ELF-1 (cell line): Measurements from ENCODE around the gene TNNC1.

Experiments
- DNase-seq: peaks from one replicate; pipeline ENCODE4 v3.0.0-alpha.2; 2016; ENCODE audit warnings: low read depth, low spot score

Gene TNNC1

GRCh38 chr3:52443791-52444687 lies 9.8 kb downstream of the TNNC1 start:
- DNase-seq = no peak

- DNase-seq = no peak
Measured at GRCh38 chr3:52443268-52443610, 10.6 kb downstream of the TNNC1 start.

- no peak for DNase-seq
Measured at GRCh38 chr3:52442409-52443267, 11.2 kb downstream of the TNNC1 start.

- no peak for DNase-seq
Measured at GRCh38 chr3:52441772-52442332, 12.0 kb downstream of the TNNC1 start.

GRCh38 chr3:52441091-52441771 lies 12.6 kb downstream of the TNNC1 start:
- no peak for DNase-seq

- no peak for DNase-seq
Measured at GRCh38 chr3:52440671-52441070, 13.2 kb downstream of the TNNC1 start.

- no peak for DNase-seq
Measured at GRCh38 chr3:52440249-52440551, 13.6 kb downstream of the TNNC1 start.

- DNase-seq = no peak
Measured at GRCh38 chr3:52439426-52440248, 14.2 kb downstream of the TNNC1 start.

GRCh38 chr3:52438579-52439425 lies 15.0 kb downstream of the TNNC1 start:
- no peak for DNase-seq

GRCh38 chr3:52438104-52438376 lies 15.8 kb downstream of the TNNC1 start:
- no peak for DNase-seq

GRCh38 chr3:52437326-52438103 lies 16.3 kb downstream of the TNNC1 start:
- no peak for DNase-seq

GRCh38 chr3:52436500-52437149 lies 17.2 kb downstream of the TNNC1 start:
- no peak for DNase-seq

- DNase-seq = no peak
Measured at GRCh38 chr3:52435246-52436101, 18.4 kb downstream of the TNNC1 start.

GRCh38 chr3:52434491-52435115 lies 19.2 kb downstream of the TNNC1 start:
- DNase-seq = no peak

GRCh38 chr3:52433996-52434479 lies 19.8 kb downstream of the TNNC1 start:
- DNase-seq = no peak

- DNase-seq = peak; percentile 46
Measured at GRCh38 chr3:52433328-52433995, 20.4 kb downstream of the TNNC1 start.

GRCh38 chr3:52432691-52433141 lies 21.1 kb downstream of the TNNC1 start:
- DNase-seq = no peak
